NCI-H526 (cell line): ENCODE data around the gene CNKSR2.
"Not testable (repeated sequence)": the region's sequence is repeated elsewhere in the genome, so short reads cannot be mapped to it uniquely, and the experiment has no call there.

Experiments
- DNase-seq, 2 experiments: peaks; one replicate each; lab custom pipeline; 2025; lab: John Stamatoyannopoulos, UW

The CNKSR2 gene

DNA sequence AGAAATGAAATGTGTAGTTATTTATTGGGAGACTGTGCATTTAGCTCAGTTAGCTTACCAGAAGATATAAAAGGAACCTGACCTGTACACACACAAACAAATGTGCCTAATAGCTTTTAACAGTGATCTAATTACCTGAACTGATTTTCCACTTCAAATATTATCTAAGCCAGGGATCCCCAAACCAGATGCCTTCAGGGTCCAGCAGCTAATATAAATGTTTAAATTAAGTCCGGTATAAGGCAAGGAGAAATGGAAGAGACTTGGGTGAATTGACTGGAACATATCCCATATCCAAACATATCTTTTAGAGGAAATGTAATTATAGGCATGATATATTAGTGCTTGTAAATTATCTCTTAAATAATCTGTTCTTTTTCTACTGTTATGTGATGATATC, 66.7 kb downstream of the CNKSR2 start:
- DNase-seq, result no peak

DNA sequence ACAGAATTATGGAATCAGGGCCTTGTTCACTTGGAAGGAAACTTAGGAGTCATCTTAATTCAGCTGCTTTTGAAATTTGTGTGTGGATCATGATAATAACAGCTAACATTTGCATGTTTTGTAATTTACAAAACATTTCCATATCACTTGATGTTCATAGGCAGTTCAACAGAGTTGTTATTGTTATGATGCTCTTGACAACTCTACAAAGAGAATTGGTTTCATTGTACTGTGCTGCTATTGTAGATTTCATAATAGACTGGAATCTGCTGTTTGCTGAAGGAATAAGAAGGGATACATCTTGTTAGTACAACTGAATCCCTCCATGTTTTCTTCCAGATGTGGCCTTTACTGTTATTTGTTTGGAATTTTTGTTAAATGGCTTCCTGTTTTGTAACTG, 83.5 kb downstream of the CNKSR2 start:
- DNase-seq, result peak; percentile 74 to 89

DNA sequence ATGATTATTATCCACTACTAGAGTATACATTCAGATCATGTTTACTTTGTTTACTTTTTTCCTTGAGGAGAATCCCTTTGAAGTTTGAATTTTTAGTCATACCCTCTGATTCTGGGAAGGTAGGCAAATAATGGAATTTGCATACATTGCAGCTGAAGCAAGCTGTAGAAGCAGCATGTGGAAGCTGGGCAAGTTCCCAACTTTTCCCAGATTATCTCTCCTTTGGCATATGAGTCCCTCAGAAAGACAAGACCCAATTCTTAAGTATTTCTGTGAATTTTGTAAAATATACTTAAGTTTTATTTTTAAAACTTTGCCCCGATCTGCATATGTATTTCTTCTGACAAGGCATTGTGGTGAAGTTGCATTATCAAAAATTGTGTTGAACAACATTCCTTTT, 94.9 kb downstream of the CNKSR2 start:
- peak; percentile 69 to 82 for DNase-seq

DNA sequence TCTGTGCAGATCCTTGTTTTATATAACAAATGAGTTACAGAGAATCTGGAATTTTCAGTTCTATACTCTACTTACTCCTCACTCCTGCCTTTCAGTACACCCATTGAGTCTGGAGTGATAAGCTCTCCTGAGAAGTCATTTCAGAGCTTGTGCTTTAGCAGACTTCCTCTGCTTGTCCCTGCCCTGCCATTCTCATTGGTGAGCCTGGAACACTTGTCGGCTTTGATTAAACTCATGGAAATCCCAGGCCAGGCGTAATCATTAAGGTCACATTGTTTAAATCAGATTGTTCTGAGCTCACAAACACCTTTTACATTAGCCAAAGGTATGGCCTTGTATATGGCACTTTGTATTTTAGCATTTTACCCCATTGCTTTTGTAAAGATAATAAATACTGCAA, 102.7 kb downstream of the CNKSR2 start:
- no peak for DNase-seq

DNA sequence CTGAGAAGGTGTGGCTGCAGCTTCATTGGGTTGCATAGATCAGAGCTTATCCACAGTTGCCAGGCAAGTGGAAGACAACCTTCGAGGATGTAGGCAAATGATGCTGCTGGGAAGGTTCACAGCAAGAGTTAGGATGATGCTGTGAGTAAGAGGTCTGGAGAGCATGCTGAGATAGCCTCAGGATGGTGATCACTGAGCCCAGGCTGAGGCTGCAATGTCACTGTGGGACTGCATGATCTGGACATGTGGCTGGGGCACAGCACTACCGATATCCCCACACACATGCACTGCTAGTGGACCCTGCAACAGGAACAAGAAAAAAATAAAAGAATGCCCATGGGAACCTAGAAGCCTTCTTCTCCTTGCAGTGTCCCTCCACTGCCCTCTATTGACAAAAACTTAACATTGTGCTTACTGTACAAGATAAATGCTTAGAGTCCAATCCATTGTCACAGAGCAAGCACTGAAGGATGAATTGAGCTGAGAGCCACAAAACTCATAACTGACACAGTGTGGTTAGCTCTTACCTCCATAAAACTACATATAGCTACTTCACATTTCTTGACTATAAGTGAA, 105.6 kb downstream of the CNKSR2 start:
- DNase-seq, result peak; percentile 74 to 84

DNA sequence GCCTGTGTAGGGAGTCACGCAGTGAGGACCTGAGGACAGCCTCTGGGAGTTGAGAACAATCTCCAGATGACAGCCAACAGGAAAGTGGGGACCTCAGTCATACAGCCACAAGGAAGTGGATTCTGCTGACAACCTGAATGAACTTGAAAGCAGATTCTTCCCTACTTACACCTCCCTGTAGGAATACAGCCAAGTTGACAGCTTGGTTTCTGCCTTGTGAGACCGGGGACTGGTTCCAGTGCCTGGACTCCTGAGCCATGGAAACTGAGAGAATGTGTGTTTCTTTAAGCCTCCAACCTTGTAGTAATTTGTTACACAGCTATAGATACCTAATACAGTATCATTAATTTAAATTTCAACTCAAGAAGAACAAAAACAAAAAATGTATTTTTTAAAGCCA, 107.5 kb downstream of the CNKSR2 start:
- no peak for DNase-seq

DNA sequence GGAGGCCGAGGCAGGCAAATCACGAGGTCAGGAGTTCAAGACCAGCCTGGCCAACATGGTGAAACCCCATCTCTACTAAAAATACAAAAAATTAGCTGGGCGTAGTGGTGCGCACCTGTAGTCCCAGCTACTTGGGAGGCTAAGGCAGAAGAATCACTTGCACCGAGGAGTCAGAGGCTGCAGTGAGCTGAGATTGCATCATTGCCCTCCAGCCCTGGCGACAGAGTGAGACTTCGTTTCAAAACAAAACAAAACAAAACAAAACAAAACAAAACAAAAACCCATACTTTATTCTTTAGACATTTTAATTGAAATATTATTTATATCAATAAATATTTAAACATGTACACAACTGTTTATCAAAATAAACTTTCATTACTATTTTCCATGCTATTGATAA, 109.8 kb downstream of the CNKSR2 start:
- not testable (repeated sequence) for DNase-seq

DNA sequence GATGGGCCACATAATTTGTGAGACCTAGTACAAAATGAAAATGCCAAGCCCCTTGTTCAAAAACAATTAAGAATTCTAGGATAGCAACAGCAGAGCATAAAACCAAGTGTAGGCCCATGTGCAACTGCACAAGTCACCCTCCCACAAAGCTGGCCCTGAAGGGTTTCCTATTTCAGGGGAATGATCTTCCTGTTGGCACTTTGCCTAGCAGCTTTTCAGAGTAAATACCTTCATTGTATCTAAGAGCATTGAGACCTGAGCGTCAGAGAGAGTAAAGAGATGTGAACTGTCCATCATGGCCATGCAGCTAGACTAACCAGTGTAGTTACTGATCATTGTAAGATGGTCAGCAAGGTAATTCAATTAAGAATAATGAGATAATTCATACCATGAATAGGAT, 113.6 kb downstream of the CNKSR2 start:
- peak; percentile 6 to 31 for DNase-seq

DNA sequence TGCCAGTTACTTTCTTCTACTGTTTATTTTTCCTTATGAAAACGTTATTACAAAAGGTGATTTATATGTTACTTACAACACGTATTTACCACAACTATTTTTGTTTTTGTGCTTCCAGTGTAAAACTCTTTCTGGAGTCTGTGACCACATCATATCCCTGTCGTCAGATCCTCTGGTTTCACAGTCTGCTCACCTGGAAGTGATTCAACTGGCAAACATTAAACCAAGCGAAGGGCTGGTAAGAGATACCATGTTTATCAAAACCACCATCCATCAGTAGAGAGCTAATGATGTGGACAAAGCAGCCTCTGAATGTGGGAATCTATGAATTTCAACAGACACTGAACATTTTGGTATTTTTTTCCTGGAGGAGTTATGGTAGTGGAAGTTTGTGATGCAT, 116.1 kb downstream of the CNKSR2 start:
- DNase-seq, result no peak

DNA sequence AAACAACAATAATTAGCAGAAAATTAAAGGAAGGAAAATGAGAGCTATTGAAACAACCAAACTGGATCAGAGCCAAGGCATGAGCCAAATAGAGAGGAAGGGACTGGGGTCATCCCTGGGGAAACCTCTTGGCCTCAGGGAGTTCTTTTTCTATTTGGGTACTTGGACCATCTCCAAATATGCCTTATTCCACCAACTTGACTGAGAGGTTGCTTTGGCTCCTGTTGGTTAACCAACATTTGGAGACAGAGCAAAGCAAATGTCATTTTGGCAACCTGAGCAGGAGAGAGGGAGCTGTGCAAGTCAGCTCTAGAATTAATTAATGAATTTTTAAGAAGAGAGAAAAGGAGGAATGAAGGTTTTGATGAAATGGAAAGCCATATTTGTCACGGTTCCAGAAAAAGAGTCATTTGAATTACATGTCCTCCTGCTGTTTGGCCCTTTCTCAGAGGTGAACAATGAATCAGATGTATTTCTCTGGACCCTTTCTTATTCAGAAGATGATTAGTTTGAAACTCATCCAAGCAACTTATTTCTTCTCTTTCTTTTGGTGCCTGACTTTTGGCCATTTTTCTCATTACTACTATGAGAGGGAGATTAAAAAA, 119.1 kb downstream of the CNKSR2 start:
- no peak for DNase-seq

DNA sequence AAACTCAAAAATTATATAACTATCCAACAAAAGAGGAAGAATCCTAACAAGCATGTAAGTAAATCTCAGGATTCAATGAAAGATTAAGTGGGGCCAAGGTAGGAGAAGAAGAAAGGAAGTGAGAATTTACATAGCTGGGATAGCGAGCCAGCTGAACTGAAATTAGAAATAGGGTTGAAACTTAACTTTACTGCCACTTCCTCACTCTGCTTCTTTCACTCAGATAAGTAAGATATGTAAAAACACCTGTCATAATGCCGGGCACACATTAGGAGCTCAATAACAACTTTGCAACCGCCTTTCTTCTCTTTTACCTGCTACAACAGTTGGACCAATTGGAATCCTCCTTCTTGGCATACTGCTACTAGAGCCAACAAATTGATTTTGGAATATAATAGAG, 129.4 kb downstream of the CNKSR2 start:
- DNase-seq, result no peak

DNA sequence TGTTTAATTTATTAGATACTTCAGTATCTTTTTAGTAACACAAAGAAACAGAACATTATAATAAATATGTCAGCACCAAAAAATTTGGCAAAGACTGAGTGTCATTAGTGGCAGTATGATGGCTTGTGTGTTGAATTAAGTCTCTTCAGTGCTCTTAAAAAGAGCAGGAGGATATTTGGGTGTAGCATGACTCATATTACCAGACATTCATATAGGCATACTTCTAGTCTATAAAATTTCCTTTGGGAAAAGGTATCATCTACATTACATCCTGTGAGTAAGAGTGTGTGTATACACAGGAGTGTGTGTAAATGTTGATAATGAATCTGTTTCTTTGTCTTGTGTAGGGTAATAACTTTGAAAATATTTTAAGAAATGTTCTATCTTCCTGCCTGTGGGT, 135.7 kb downstream of the CNKSR2 start:
- no peak for DNase-seq

DNA sequence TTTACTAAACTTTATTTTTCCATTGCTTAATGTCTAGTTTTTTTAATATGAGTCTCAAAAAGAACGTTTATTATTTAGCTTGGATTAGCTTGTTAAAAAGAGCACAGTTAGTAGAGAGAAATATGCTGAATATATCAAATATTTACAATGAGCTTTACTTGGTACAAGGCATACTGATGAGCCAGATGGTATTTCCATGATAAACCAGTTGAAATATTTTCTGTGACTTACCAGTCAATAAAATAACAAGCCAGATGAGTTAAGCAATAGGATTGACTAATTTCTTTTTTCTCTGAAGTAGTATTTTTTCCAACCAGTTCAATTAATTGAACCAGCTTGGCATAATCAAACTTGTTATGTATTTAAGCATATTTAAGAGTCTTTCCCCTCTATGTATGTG, 149.8 kb downstream of the CNKSR2 start:
- no peak for DNase-seq

DNA sequence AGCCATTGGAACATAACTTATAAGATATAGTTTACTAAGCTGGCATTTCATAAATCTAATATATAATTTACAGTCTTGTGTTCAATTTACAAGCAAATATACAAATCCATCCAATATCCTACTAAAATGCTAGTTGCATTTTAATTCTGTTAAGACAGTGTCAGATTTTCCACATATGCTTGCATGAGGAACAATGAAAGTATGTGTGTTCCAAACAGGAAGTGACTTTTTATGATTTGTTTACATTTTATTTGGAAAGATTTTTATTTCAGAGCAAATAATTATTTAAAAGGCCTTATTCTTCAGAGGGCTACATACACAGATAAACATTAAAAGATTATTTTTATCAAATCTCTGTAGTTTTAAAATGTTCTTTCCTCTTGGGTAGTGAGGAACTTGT, 153.9 kb downstream of the CNKSR2 start:
- DNase-seq, result no peak

DNA sequence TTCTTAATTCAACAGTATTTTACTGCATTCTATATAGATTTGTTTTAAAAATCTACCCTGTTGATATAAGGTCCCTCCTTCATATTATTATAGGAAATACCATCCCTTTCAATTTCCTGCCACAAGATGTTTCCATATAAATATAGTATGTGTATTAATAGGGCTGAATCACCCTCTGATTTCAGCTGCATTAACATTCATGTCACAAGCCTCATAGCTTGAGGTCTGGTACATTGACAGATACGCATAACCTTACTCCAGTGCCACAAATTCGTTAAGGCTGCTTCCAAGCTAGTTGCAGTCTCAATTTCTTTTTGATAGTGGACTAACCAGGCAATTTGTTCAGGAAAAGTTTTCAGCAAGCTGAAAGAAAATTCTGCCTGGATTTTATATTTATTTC, 155.6 kb downstream of the CNKSR2 start:
- DNase-seq, result no peak

DNA sequence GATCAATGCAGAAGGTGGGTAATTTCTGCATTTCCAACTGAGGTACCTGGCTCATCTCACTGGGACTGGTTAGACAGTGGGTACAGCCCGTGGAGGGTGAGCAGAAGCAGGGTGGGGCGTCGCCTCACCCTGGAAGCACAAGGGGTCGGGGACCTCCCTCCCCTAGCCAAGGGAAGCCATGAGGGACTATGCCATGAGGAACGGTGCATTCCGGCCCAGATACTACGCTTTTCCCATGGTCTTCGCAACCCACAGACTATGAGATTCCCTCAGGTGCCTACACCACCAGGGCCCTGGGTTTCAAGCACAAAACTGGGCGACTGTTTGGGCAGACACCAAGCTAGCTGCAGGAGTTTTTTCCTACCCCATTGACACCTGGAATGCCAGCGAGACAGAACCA, 170.4 kb downstream of the CNKSR2 start:
- not testable (repeated sequence) for DNase-seq

DNA sequence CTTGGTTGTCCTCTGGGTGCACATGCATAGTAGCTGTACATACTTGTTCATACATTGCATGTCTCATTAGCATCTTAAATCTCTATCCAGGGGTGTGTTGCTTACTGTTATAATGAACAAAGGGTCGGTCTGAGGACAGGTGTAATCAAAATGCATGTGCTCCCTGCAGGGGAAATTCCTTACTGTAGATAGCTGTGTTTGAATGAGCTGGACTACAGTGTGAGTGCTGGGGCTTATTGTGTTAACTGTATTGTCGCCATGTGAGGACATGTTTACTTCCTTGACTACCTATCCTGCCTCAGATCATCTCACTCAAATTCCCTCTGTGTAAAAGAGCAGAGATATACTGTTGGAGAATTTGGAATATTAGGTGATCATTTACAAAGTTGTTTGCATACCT, 185.2 kb downstream of the CNKSR2 start:
- DNase-seq, result peak in 1 of 2 experiments; percentile 2

DNA sequence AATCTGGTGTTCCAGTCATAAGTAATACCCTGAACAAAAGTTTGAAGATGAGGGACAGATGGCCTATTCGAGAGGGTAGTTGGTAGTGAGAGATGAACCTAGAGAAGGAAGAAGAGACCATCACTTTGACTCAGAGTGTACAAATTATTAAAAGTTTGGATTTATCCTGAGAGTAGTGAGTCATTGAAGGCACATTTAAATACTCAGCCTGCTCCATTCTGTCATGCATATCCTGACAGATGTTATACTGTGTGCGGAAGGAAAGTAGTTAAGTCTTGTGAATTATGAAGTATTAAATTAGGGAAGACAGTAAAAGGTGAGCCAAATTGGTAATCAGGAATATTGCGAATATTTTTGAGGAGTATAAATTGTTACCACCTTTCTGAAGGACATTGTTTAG, 190.8 kb downstream of the CNKSR2 start:
- DNase-seq, result no peak

DNA sequence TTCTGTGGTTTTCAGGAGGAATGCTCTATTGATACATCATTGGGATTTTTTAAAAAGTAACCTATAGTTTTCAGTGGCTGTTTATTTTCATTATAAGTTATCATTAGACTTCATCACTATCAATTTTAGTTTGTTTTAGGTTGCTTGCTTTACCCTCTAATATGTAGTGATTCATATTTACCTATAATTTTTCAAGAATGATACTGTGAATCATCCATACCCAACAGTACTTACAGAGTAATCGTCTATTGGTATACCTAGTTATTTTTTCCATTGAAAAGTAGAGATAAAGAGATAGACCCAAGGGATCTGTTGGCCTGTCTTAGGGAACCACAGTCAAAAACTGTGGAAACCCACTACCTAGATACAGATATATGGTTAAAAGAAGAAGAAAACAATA, 200.6 kb downstream of the CNKSR2 start:
- DNase-seq, result no peak

DNA sequence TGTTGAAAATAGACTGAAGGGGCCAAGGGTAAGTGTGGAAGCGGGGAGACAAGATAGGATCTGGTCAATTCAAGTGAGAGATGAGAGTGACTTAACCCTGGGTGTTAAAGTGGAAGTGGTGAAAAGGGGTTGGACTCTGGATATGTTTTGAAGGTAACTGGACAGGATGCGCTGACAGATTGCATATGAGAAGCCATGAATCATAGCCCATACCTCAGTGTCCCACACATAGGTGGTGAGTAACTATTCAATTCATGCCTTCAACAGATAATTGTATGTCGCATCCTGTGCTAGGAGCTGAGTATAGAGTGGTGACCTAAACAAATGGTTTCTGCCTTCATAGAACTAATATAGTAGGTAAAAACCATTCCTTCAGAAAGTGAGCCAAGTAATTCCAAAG, 207.3 kb downstream of the CNKSR2 start:
- no peak for DNase-seq

DNA sequence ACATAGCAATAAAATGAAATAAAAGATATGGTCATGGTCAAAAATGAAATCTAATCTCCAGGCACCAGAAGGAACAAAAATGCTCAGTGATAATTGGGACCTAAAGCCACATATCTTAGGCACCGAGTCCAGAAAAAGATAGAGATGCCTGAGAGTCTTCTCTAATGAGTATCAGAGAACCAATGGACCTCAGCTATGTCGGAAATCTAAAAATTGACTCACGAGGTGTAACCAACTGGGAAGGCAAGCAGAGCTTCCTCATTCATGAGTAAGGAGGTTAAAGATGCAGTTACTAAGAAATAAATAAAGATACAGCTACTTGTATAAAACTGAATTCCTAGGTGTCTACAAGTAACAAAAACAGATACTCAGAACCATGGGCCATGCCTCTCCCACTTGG, 211.8 kb downstream of the CNKSR2 start:
- DNase-seq, result no peak

DNA sequence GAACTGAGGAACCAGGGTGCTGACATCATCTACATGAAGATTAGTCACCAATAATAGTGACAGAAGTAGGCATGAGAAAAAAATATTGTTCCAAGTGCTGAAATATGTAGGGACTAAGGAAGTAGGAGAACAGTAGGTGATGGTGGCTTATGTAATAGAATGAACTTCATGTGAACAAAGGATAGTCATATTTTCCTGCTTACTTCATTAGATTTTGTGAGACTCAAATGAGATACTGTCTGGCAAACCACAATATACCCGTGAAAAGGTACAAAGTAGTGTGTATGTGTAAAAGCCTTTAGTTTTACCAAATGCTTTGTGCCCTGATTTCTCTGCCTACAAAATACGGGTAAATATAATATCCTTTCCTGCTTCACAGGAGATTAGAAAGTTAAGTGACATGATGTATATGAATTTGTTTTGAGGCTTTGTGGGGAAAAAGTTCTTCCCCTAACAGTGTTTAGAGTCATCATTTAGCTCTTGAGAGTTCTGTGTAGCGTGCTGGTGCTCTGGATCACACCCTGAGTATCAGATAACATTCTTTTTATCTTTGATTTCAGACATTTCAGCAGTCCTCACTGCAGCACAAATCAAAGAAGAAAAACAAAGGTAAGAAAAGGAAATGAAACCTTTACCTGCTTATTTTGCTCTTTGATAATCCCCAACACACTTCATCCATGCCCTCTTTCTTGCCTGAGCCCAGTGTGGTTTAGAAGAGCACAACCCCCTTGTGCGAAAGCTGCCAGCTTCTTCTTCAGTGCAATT, 216.0 kb downstream of the CNKSR2 start:
- DNase-seq, result no peak

DNA sequence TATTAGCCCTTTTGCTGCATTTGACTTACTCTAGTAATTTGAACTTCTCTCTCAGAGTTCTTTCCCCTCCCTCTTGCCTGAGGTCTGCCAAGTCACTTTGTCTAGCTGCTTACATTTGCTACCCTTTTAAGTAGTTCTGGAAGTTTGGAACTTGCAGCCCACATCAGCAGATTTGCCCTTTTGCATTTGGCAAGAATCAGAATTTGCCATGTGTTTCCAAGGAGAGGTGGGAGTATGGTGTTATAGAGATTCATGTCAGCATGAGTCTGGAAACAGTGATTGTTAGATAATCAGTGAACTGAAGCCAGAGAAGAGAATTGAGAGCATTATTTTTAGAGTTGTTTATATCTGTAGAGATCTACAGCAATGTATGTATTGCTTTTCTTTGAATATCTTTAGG, 231.8 kb downstream of the CNKSR2 start:
- no peak for DNase-seq

DNA sequence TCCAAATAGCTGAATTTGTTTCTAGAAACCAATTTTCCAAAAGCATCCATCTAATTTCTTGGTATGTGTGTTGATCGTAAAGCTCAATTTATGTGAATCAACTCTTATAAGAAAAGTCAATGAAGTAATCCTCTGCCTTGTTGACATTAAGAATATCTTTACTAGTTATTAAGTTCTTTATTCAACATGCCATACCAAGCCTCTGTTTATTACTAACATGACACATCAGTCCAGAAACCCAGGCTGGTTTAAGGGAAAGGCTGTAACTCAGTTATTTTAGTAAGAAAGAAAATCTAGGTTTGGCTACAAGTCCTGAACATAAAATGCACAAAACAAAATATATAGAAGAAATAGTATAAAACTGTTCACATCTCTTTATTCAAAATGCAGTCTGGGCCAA, 235.9 kb downstream of the CNKSR2 start:
- DNase-seq, result no peak
